ENCODE measurements around the gene PSME3. TPM values are rescaled to one million over a fixed set of nuclear protein-coding genes. Genes with fewer than 3 reads are reported as not detected.
"Not testable (repeated sequence)": the region's sequence is repeated elsewhere in the genome, so short reads cannot be mapped to it uniquely, and the experiment has no call there.

The PSME3 gene
- total RNA-seq, 1 donor from 2014 or later, result 128 TPM

GRCh38 chr17:42849451-42850181, 16.4 kb downstream of the PSME3 start:
- Mint-ChIP-seq H3K36me3 (ENCODE audit: low read depth, unreplicated experiment) (peaks cover 5% of the 10 kb centered on the region), H3K27me3 (ENCODE audit: unreplicated experiment) (peaks cover 9% of the 10 kb centered on the region), H3K4me3 (ENCODE audit: unreplicated experiment) (no peak overlapping the region), H3K27ac (ENCODE audit: unreplicated experiment) (no peak overlapping the region), H3K4me1 (ENCODE audit: unreplicated experiment) (peaks cover 21% of the 10 kb centered on the region), H3K9me3 (ENCODE audit: unreplicated experiment) (no peaks in the 10 kb centered on the region)
- TF ChIP-seq, protein P1, sequence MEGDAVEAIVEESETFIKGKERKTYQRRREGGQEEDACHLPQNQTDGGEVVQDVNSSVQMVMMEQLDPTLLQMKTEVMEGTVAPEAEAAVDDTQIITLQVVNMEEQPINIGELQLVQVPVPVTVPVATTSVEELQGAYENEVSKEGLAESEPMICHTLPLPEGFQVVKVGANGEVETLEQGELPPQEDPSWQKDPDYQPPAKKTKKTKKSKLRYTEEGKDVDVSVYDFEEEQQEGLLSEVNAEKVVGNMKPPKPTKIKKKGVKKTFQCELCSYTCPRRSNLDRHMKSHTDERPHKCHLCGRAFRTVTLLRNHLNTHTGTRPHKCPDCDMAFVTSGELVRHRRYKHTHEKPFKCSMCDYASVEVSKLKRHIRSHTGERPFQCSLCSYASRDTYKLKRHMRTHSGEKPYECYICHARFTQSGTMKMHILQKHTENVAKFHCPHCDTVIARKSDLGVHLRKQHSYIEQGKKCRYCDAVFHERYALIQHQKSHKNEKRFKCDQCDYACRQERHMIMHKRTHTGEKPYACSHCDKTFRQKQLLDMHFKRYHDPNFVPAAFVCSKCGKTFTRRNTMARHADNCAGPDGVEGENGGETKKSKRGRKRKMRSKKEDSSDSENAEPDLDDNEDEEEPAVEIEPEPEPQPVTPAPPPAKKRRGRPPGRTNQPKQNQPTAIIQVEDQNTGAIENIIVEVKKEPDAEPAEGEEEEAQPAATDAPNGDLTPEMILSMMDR (IDR thresholded peaks at IDR 0.05; ENCODE audit: unreplicated experiment), result no peak
- DNase-seq (ENCODE audit: low spot score), result no peak

DNA sequence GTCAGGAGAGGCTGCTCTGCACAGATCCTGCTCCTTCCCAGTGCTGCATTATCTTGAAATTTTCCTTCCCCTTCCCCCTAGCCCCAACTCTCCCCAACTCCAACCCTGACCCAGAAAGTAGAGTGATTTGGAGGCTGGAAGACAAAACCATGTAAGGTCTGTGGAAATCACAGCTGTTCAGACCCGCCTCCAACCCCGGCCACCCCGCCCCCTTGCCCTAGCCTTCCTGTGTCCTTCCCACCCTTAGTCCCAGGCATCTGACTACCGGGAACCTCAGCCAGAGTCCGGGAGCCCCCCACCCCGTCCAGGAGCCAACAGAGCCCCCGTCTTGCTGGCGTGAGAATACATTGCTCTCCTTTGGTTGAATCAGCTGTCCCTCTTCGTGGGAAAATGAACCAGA, 17.8 kb downstream of the PSME3 start, which contains the start of gene AOC3:
Gene AOC3 (plus strand): TSS at position 246 of the 400 bp plus-strand sequence. CDS start 145 bp downstream, at position 391.
- H3K36me3 Mint-ChIP-seq (ENCODE audit: low read depth, unreplicated experiment), result no peaks in the 10 kb centered on the region
- no peaks in the 10 kb centered on the region for H3K9me3 Mint-ChIP-seq (ENCODE audit: unreplicated experiment)
- H3K27ac Mint-ChIP-seq (ENCODE audit: unreplicated experiment), result no peak within 1 kb of the TSS
- DNase-seq (ENCODE audit: low spot score), result no peak
- peaks cover 9% of the 10 kb centered on the region for H3K27me3 Mint-ChIP-seq (ENCODE audit: unreplicated experiment)
- no peak within 1 kb of the TSS for H3K4me3 Mint-ChIP-seq (ENCODE audit: unreplicated experiment)
- TF ChIP-seq, protein P1 (IDR thresholded peaks at IDR 0.05; ENCODE audit: unreplicated experiment), result no peak
- H3K4me1 Mint-ChIP-seq (ENCODE audit: unreplicated experiment), result peaks cover 24% of the 10 kb centered on the region

DNA sequence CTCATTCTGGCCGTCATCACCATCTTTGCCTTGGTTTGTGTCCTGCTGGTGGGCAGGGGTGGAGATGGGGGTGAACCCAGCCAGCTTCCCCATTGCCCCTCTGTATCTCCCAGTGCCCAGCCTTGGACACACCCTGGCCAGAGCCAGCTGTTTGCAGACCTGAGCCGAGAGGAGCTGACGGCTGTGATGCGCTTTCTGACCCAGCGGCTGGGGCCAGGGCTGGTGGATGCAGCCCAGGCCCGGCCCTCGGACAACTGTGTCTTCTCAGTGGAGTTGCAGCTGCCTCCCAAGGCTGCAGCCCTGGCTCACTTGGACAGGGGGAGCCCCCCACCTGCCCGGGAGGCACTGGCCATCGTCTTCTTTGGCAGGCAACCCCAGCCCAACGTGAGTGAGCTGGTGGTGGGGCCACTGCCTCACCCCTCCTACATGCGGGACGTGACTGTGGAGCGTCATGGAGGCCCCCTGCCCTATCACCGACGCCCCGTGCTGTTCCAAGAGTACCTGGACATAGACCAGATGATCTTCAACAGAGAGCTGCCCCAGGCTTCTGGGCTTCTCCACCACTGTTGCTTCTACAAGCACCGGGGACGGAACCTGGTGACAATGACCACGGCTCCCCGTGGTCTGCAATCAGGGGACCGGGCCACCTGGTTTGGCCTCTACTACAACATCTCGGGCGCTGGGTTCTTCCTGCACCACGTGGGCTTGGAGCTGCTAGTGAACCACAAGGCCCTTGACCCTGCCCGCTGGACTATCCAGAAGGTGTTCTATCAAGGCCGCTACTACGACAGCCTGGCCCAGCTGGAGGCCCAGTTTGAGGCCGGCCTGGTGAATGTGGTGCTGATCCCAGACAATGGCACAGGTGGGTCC, 18.4 kb downstream of the PSME3 start:
- not testable (repeated sequence) for H3K4me3 Mint-ChIP-seq (ENCODE audit: unreplicated experiment); H3K36me3 Mint-ChIP-seq (ENCODE audit: low read depth, unreplicated experiment); DNase-seq (ENCODE audit: low spot score); H3K9me3 Mint-ChIP-seq (ENCODE audit: unreplicated experiment); H3K27ac Mint-ChIP-seq (ENCODE audit: unreplicated experiment); H3K27me3 Mint-ChIP-seq (ENCODE audit: unreplicated experiment)
- H3K4me1 Mint-ChIP-seq (ENCODE audit: unreplicated experiment), result peaks cover 24% of the 10 kb centered on the region

- H3K36me3 Mint-ChIP-seq (ENCODE audit: low read depth, unreplicated experiment), result no peaks in the 10 kb centered on the region
- peaks cover 30% of the 10 kb centered on the region for H3K4me1 Mint-ChIP-seq (ENCODE audit: unreplicated experiment)
- peaks cover 12% of the 10 kb centered on the region for H3K27me3 Mint-ChIP-seq (ENCODE audit: unreplicated experiment)
- H3K9me3 Mint-ChIP-seq (ENCODE audit: unreplicated experiment), result no peaks in the 10 kb centered on the region
- TF ChIP-seq, protein P1 (IDR thresholded peaks at IDR 0.05; ENCODE audit: unreplicated experiment), result no peak
- H3K4me3 Mint-ChIP-seq (ENCODE audit: unreplicated experiment), result no peak overlapping the region
- peak overlapping the region; percentile 10 for H3K27ac Mint-ChIP-seq (ENCODE audit: unreplicated experiment)
- DNase-seq (ENCODE audit: low spot score), result no peak
Measured at GRCh38 chr17:42852351-42852750, 19.2 kb downstream of the PSME3 start.

DNA sequence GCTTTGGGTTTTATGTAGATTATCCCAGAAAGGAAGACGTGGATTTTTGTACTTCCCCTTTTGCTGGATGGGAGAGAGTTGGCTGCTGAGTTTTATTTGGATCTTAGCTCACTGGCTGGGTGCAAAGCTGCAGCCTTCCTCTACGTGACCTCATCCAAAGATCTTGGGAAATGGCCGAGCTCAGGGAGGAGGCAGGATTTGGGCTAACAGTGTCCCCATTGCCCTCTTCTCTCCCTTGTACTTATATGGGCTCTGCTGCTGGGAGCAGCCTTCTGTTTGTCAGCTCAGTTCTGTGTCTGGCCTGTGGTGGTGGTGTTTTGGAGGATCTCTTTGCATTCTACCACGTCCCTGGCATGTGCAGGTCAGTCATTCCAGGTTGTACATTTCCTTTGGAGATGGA, 19.8 kb downstream of the PSME3 start:
- no peaks in the 10 kb centered on the region for H3K36me3 Mint-ChIP-seq (ENCODE audit: low read depth, unreplicated experiment)
- peaks cover 12% of the 10 kb centered on the region for H3K27me3 Mint-ChIP-seq (ENCODE audit: unreplicated experiment)
- DNase-seq (ENCODE audit: low spot score), result no peak
- peaks cover 33% of the 10 kb centered on the region for H3K4me1 Mint-ChIP-seq (ENCODE audit: unreplicated experiment)
- TF ChIP-seq, protein P1 (IDR thresholded peaks at IDR 0.05; ENCODE audit: unreplicated experiment), result no peak
- H3K9me3 Mint-ChIP-seq (ENCODE audit: unreplicated experiment), result no peaks in the 10 kb centered on the region
- H3K4me3 Mint-ChIP-seq (ENCODE audit: unreplicated experiment), result peak overlapping the region; percentile 48
- H3K27ac Mint-ChIP-seq (ENCODE audit: unreplicated experiment), result no peak overlapping the region
